Measurements from ENCODE around the gene TEAD1. TPM values are rescaled to one million over a fixed set of nuclear protein-coding genes. Genes with fewer than 3 reads are reported as not detected.

TEAD1 gene
- total RNA-seq (10 to 100 TPM in 1 of 2 donors, 1 to 10 TPM in 1; 9.1 to 38.4 TPM), polyA plus RNA-seq (10 to 100 TPM; 10.7 TPM)

GRCh38 chr11:12673924-12674570 is at the start of gene TEAD1:
TSS of gene TEAD1 (plus strand) at chr11:12674421.
- Histone ChIP-seq H3K36me3 (ENCODE audit: control insufficient read depth in 4 of 4, insufficient read depth in 3 of 4, low read depth in 1 of 4, low read length in 3 of 4) (no peaks in the 10 kb centered on the region), H3K9ac (ENCODE audit: low read depth in 1 of 2, low read length in 2 of 2) (peak within 1 kb of the TSS; percentile 77 to 97), H3K4me3 (ENCODE audit: low read depth in 1 of 3, low read length in 3 of 3) (peak within 1 kb of the TSS; percentile 85 to 98 (median 96)), H3K4me1 (ENCODE audit: control insufficient read depth in 4 of 4, insufficient read depth in 4 of 4, low read length in 3 of 4) (peaks cover 2 to 25% (median 12%) of the 10 kb centered on the region in 4 donors), H3K9me3 (ENCODE audit: control insufficient read depth in 4 of 4, low read length in 3 of 4) (no peaks in the 10 kb centered on the region), H3K27me3 (ENCODE audit: control insufficient read depth in 4 of 4, insufficient read depth in 4 of 4, low read length in 3 of 4) (no peaks in the 10 kb centered on the region), H3K27ac (ENCODE audit: low read depth in 1 of 2, low read length in 2 of 2) (peak within 1 kb of the TSS; percentile 94 to 97)
- peak; percentile 94 for DNase-seq (ENCODE audit: low spot score)
- under 1% methylated on average over 95 of the region's 95 CpGs for WGBS
- TF ChIP-seq YY1 (IDR thresholded peaks at IDR 0.05) (peak; percentile 34), JUND (IDR thresholded peaks at IDR 0.05) (peak in 1 of 2 donors; percentile 43), REST (IDR thresholded peaks at IDR 0.05) (no peak), HNF4G (IDR thresholded peaks at IDR 0.05) (no peak), RXRA (IDR thresholded peaks at IDR 0.05) (no peak), HNF4A (conservative IDR thresholded peaks at IDR 0.05) (no peak), ZBTB33 (IDR thresholded peaks at IDR 0.05) (peak; percentile 75)

DNA sequence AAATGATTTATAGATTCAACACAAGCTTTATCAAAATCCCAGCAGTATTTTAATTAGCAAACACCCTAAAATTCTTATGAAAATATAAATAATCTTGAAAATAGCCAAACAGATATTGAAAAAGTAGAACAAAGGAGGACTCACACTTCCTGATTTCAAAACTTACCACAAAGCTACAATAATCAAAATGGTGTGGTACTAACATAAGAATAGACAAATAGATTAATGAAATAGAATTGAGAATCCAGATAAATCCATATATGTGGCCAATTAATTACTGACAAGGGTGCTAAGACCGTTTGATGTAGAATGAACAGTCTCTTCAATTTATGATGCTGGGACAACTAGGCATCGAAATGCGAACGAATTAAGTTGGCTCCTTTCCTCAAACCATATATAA is 49.6 kb upstream of the TEAD1 start:
- Histone ChIP-seq H3K9me3 (ENCODE audit: control insufficient read depth in 4 of 4, low read length in 3 of 4) (peaks cover 0 to 10% (median 4%) of the 10 kb centered on the region in 4 donors), H3K27ac (ENCODE audit: low read depth in 1 of 2, low read length in 2 of 2) (no peak overlapping the region), H3K36me3 (ENCODE audit: control insufficient read depth in 4 of 4, insufficient read depth in 3 of 4, low read depth in 1 of 4, low read length in 3 of 4) (no peaks in the 10 kb centered on the region), H3K4me1 (ENCODE audit: control insufficient read depth in 4 of 4, insufficient read depth in 4 of 4, low read length in 3 of 4) (no peaks in the 10 kb centered on the region), H3K27me3 (ENCODE audit: control insufficient read depth in 4 of 4, insufficient read depth in 4 of 4, low read length in 3 of 4) (no peaks in the 10 kb centered on the region), H3K9ac (ENCODE audit: low read depth in 1 of 2, low read length in 2 of 2) (no peak overlapping the region), H3K4me3 (ENCODE audit: low read depth in 1 of 3, low read length in 3 of 3) (no peak overlapping the region)
- TF ChIP-seq RAD21 (IDR thresholded peaks at IDR 0.05) (no peak), ZBTB33 (IDR thresholded peaks at IDR 0.05) (no peak)
- WGBS = 87% methylated on average over 4 of the region's 4 CpGs
- DNase-seq (ENCODE audit: low spot score) = no peak

Measured in liver (tissue), 9 donors.